Measurements from ENCODE around the gene CCDC171.

The CCDC171 gene

GRCh38 chr9:15999422-16000339 lies 446.8 kb downstream of the CCDC171 start:
- no peak for DNase-seq (ENCODE audit: low read depth in 1 of 2, low spot score in 1 of 2)
- Histone ChIP-seq H3K27ac (replicated peaks) (no peak overlapping the region), H3K27me3 (ENCODE audit: insufficient read depth, poor library complexity, severe bottlenecking) (no peaks in the 10 kb centered on the region), H3K4me3 (replicated peaks; ENCODE audit: insufficient read depth, low read length) (no peak overlapping the region)
- TF ChIP-seq SPI1 (IDR thresholded peaks at IDR 0.05; ENCODE audit: borderline replicate concordance, low read depth) (no peak), REST (IDR thresholded peaks at IDR 0.05; ENCODE audit: insufficient replicate concordance, low read depth) (no peak), POLR2AphosphoS5 (IDR thresholded peaks at IDR 0.05; ENCODE audit: low read depth) (no peak), GABPA (IDR thresholded peaks at IDR 0.05; ENCODE audit: low read depth) (no peak), CTCF (IDR thresholded peaks at IDR 0.05; ENCODE audit: insufficient read depth, low read length) (no peak)

GRCh38 chr9:16000811-16001210 lies 448.0 kb downstream of the CCDC171 start:
- DNase-seq (ENCODE audit: low read depth in 1 of 2, low spot score in 1 of 2), result no peak
- no peaks in the 10 kb centered on the region for H3K27me3 ChIP-seq (ENCODE audit: insufficient read depth, poor library complexity, severe bottlenecking)
- no peak overlapping the region for H3K4me3 ChIP-seq (replicated peaks; ENCODE audit: insufficient read depth, low read length)
- TF ChIP-seq SPI1 (IDR thresholded peaks at IDR 0.05; ENCODE audit: borderline replicate concordance, low read depth) (no peak), REST (IDR thresholded peaks at IDR 0.05; ENCODE audit: insufficient replicate concordance, low read depth) (no peak), GABPA (IDR thresholded peaks at IDR 0.05; ENCODE audit: low read depth) (no peak), POLR2AphosphoS5 (IDR thresholded peaks at IDR 0.05; ENCODE audit: low read depth) (no peak), CTCF (IDR thresholded peaks at IDR 0.05; ENCODE audit: insufficient read depth, low read length) (no peak)
- H3K27ac ChIP-seq (replicated peaks), result no peak overlapping the region

- Histone ChIP-seq H3K27ac (replicated peaks) (no peak overlapping the region), H3K27me3 (ENCODE audit: insufficient read depth, poor library complexity, severe bottlenecking) (no peaks in the 10 kb centered on the region), H3K4me3 (replicated peaks; ENCODE audit: insufficient read depth, low read length) (no peak overlapping the region)
- TF ChIP-seq REST (IDR thresholded peaks at IDR 0.05; ENCODE audit: insufficient replicate concordance, low read depth) (no peak), CTCF (IDR thresholded peaks at IDR 0.05; ENCODE audit: insufficient read depth, low read length) (no peak)
- DNase-seq (ENCODE audit: low read depth in 1 of 2, low spot score in 1 of 2), result no peak
Observed at GRCh38 chr9:16001856-16002255, 449.0 kb downstream of the CCDC171 start.

All from HL-60 (cell line).